ENCODE data around the gene SSBP2. TPM values are rescaled to one million over a fixed set of nuclear protein-coding genes. Genes with fewer than 3 reads are reported as not detected.
A peak's percentile ranks its signal among the peaks of the same experiment; 100 is the strongest.

SSBP2 gene
- total and polyA plus RNA-seq, 2 donors (not counting 3 experiments of a cell fraction or from before 2014, with no cell fraction given), result 9.6 to 11.5 TPM

DNA sequence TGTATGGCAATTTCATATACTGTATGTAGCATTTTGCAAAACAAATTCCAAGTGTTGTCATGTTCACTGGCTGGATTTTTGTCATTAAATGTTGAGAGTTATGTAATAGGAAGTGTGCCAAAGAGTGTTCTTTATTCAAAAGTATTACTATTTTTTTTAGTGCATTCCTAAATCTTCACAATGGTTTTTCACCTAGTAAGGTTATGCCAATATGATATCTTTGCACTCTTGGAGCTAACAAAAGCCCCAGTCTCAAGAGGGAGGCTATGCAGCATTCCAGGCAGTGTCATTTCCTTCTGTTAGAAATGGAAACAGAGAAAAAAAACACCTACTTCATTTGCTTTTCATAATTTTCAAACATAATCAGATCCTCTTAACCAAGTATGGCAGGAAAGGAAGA, 5.1 kb upstream of the SSBP2 start:
- BruUV-seq (replicated peaks), result no TSS peak
- Histone ChIP-seq H4K20me1 (replicated peaks; ENCODE audit: control insufficient read depth, extremely low read depth, insufficient read depth, low read length) (no peaks in the 10 kb centered on the region), H3K79me2 (ENCODE audit: control insufficient read depth, insufficient read depth, low read length) (no peaks in the 10 kb centered on the region), H2AFZ (ENCODE audit: low read depth, low read length) (no peak overlapping the region), H3K9me1 (replicated peaks; ENCODE audit: control insufficient read depth, extremely low read depth, insufficient read depth, low read length) (no peaks in the 10 kb centered on the region), H3K9ac (replicated peaks; ENCODE audit: extremely low read depth, insufficient read depth, low read length) (no peak overlapping the region), H3K27me3 (ENCODE audit: control insufficient read depth in 2 of 2, insufficient read depth in 2 of 2, low read length in 2 of 2) (no peaks in the 10 kb centered on the region), H3K9me3 (replicated peaks; ENCODE audit: control insufficient read depth, insufficient read depth, low read length) (no peaks in the 10 kb centered on the region), H3K4me2 (ENCODE audit: insufficient read depth, low read length) (no peak overlapping the region), H3K4me1 (ENCODE audit: control insufficient read depth, extremely low read depth, insufficient read depth, low read length) (peaks cover 19% of the 10 kb centered on the region), H3K4me3 (replicated peaks in 1 of 3; ENCODE audit: insufficient read depth in 1 of 3, low read depth in 1 of 3, low read length in 3 of 3) (no peak overlapping the region), H3K36me3 (ENCODE audit: control insufficient read depth in 2 of 2, extremely low read depth in 1 of 2, insufficient read depth in 2 of 2, low read length in 2 of 2) (no peaks in the 10 kb centered on the region), H3K27ac (ENCODE audit: insufficient read depth, low read depth, low read length) (no peak overlapping the region)
- DNase-seq (ENCODE audit: low read depth, low spot score) (peak; percentile 51), FAIRE-seq (peak; percentile 24)
- TF ChIP-seq MYC (IDR thresholded peaks at IDR 0.05; ENCODE audit: low read depth, low read length) (no peak), GATA2 (IDR thresholded peaks at IDR 0.05; ENCODE audit: insufficient read depth, insufficient read length, low read depth, low read length) (no peak), EZH2 (IDR thresholded peaks at IDR 0.05; ENCODE audit: borderline replicate concordance, low read depth, low read length, severe bottlenecking) (no peak), FOS (IDR thresholded peaks at IDR 0.05; ENCODE audit: borderline replicate concordance, insufficient read depth, low read length) (no peak), POLR2A (IDR thresholded peaks at IDR 0.05; ENCODE audit: low read depth, low read length) (no peak), POLR2AphosphoS5 (IDR thresholded peaks at IDR 0.05; ENCODE audit: insufficient read depth, low read depth, low read length) (no peak), JUN (IDR thresholded peaks at IDR 0.05; ENCODE audit: borderline replicate concordance, insufficient read depth, insufficient read length, low read depth) (no peak)
- TF ChIP-seq, protein P1, sequence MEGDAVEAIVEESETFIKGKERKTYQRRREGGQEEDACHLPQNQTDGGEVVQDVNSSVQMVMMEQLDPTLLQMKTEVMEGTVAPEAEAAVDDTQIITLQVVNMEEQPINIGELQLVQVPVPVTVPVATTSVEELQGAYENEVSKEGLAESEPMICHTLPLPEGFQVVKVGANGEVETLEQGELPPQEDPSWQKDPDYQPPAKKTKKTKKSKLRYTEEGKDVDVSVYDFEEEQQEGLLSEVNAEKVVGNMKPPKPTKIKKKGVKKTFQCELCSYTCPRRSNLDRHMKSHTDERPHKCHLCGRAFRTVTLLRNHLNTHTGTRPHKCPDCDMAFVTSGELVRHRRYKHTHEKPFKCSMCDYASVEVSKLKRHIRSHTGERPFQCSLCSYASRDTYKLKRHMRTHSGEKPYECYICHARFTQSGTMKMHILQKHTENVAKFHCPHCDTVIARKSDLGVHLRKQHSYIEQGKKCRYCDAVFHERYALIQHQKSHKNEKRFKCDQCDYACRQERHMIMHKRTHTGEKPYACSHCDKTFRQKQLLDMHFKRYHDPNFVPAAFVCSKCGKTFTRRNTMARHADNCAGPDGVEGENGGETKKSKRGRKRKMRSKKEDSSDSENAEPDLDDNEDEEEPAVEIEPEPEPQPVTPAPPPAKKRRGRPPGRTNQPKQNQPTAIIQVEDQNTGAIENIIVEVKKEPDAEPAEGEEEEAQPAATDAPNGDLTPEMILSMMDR (IDR thresholded peaks at IDR 0.05; ENCODE audit: extremely low read depth in 1 of 2, insufficient read depth in 1 of 2, low read depth in 1 of 2, low read length in 2 of 2), result no peak
- TF ChIP-seq, protein P2, sequence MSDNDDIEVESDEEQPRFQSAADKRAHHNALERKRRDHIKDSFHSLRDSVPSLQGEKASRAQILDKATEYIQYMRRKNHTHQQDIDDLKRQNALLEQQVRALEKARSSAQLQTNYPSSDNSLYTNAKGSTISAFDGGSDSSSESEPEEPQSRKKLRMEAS (IDR thresholded peaks at IDR 0.05; ENCODE audit: insufficient read depth, insufficient read length), result no peak
- intact Hi-C loops (cut with micrococcal nuclease), result loop anchor here (10.0 kb wide), 1 partner anchor 791 kb away; the partner anchor contains the start of gene RASGRF2
- ChIA-PET CTCF (interaction anchor here (1.0 to 2.9 kb wide), 11 partner anchors 11 to 409 kb away, joined by 3 to 19 read pairs (median 7); no protein-coding TSS in a partner anchor), POLR2A (interaction anchor here (1.8 kb wide), 1 partner anchor 96 kb away, joined by 6 read pairs; no protein-coding TSS in a partner anchor)
- dilution Hi-C loops (cut with MboI; ENCODE audit: extremely low pct_ligation_motif_present, low sequenced_read_pairs), result no loop called here
